Dendritic cell treated with granulocyte-macrophage colony-stimulating factor and Interleukin-4, amounts not matched to agents 40 ng/mL and 50 ng/mL, for 4 days (primary cell): ENCODE results near the gene PPP2R5D.

Experiments
- H3K27ac Mint-ChIP-seq: one replicate; pipeline ENCODE4 v1.8.0; 2022; ENCODE audit warnings: mild to moderate bottlenecking, mixed read lengths
- H3K27me3 Mint-ChIP-seq: one replicate; pipeline ENCODE4 v1.8.0; 2022; ENCODE audit warnings: mild to moderate bottlenecking, mixed read lengths
- H3K36me3 Mint-ChIP-seq: one replicate; pipeline ENCODE4 v1.8.0; 2022; ENCODE audit warnings: low read depth, mixed read lengths
- H3K4me1 Mint-ChIP-seq: one replicate; pipeline ENCODE4 v1.8.0; 2022; ENCODE audit warnings: low read depth, mixed read lengths
- H3K4me3 Mint-ChIP-seq: one replicate; pipeline ENCODE4 v1.8.0; 2022; ENCODE audit warnings: mild to moderate bottlenecking, moderate library complexity, mixed read lengths
- H3K9me3 Mint-ChIP-seq: one replicate; pipeline ENCODE4 v1.8.0; 2022; ENCODE audit warnings: mixed read lengths
- intact Hi-C: fragments of 100-400 bp; cut with micrococcal nuclease; formaldehyde crosslinking; loops from one replicate; pipeline ENCODE4 v1.15.0; 2022

The PPP2R5D gene

DNA sequence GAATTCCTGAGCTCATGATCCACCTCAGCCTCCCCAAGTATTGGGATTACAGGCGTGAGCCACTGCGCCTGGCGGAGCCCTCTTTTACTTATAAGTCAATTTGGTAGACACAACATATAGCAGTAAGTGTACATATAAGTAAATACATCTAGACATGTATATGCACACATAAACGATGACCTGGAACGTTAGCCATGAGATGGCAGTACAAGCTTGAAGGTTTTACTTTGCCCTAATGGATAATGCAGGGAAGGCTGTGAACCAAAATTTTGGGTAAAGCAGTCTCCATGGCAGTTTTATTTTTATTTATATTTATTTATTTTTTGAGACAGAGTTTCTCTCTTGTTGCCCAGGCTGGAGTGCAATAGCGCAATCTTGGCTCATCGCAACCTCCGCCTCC is 26.2 kb upstream of the PPP2R5D start:
- peaks cover 15% of the 10 kb centered on the region for H3K4me1 Mint-ChIP-seq
- peaks cover 32% of the 10 kb centered on the region for H3K27me3 Mint-ChIP-seq
- no peaks in the 10 kb centered on the region for H3K9me3 Mint-ChIP-seq
- intact Hi-C loops, result no loop called here
- no peak overlapping the region for H3K27ac Mint-ChIP-seq
- no peak overlapping the region for H3K4me3 Mint-ChIP-seq
- peaks cover 16% of the 10 kb centered on the region for H3K36me3 Mint-ChIP-seq

DNA sequence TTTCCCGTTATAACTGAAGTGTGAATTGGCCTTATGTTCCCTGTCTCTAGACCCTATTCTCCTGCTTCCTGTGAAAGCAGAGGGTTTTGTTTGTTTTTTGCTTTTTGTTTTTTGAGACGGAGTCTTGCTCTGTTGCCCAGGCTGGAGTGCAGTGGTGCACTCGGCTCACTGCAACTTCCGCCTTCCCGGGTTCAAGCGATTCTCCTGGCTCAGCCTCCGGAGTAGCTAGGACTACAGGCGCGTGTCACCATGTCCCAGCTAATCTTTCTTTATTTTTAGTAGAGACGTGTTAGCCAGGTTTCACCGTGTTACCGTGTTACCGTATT is 24.5 kb upstream of the PPP2R5D start:
- peak overlapping the region; percentile 66 for H3K4me3 Mint-ChIP-seq
- peaks cover 15% of the 10 kb centered on the region for H3K4me1 Mint-ChIP-seq
- peaks cover 32% of the 10 kb centered on the region for H3K27me3 Mint-ChIP-seq
- intact Hi-C loops, result no loop called here
- H3K27ac Mint-ChIP-seq, result no peak overlapping the region
- H3K36me3 Mint-ChIP-seq, result peaks cover 34% of the 10 kb centered on the region
- H3K9me3 Mint-ChIP-seq, result no peaks in the 10 kb centered on the region

DNA sequence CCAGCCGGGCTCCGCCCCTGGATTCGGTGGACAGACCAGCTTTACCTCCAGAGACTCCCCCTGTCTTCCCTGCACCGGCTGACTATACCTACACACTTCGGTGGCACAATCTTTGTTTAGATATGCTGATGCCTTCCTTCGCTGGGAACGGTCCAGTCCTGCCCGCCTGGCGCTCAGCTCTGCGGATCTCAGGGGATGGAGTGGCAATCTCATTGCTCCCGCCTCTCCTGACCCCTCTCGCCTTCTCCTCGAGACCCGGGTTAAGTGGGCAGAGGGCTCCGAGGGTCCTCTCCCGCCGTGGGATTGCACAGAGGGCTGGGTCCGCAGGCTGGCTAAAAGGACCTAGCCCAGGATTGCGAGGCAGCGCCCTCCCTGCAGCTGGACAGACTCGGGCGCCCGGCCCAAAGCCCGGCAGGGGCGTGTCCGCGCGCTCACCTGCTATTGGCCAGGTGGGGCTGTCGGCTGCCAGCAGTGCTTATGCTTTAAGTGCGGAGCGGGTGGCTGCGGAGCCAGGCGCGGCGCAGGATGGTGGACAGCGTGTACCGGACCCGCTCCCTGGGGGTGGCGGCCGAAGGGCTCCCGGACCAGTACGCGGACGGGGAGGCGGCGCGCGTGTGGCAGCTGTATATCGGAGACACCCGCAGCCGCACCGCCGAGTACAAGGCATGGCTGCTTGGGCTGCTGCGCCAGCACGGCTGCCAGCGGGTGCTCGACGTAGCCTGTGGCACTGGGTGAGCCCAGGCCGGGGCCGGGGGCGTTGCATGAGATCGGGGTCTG is 23.9 kb upstream of the PPP2R5D start, which contains the start of gene GNMT:
TSS of gene GNMT (plus strand) at position 512 of the 777 bp plus-strand sequence. CDS start at position 526, 14 bp downstream.
- H3K36me3 Mint-ChIP-seq, result peaks cover 39% of the 10 kb centered on the region
- H3K27me3 Mint-ChIP-seq, result peaks cover 32% of the 10 kb centered on the region
- peak within 1 kb of the TSS; percentile 66 for H3K4me3 Mint-ChIP-seq
- intact Hi-C loops, result no loop called here
- no peak within 1 kb of the TSS for H3K27ac Mint-ChIP-seq
- H3K4me1 Mint-ChIP-seq, result peaks cover 15% of the 10 kb centered on the region
- no peaks in the 10 kb centered on the region for H3K9me3 Mint-ChIP-seq

DNA sequence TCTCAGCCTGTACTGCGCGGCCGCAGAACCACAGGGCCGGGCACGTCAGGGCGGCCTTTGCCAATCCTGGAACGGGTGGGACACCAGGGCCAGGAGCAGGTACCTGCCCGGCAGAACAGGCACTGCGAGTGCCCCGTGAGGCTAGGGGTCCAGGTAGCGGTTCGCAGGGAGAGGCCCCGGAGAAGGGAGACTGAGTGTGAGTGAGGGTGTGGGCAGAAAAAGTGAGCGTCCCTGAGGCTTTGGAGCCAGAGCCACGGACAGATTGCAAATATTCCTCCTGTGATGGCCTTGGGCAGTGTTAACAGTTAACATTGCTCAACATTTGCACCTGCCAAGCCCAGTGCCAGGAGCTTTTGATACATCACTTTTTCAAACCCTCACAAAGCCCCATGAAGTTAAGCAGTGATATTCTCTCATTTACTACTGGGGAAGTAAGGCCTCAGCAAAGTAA is 23.3 kb upstream of the PPP2R5D start:
- Mint-ChIP-seq H3K36me3 (peaks cover 45% of the 10 kb centered on the region), H3K9me3 (no peaks in the 10 kb centered on the region), H3K27ac (no peak overlapping the region), H3K4me1 (peaks cover 15% of the 10 kb centered on the region), H3K4me3 (peak overlapping the region; percentile 66), H3K27me3 (peaks cover 32% of the 10 kb centered on the region)
- intact Hi-C loops, result no loop called here

DNA sequence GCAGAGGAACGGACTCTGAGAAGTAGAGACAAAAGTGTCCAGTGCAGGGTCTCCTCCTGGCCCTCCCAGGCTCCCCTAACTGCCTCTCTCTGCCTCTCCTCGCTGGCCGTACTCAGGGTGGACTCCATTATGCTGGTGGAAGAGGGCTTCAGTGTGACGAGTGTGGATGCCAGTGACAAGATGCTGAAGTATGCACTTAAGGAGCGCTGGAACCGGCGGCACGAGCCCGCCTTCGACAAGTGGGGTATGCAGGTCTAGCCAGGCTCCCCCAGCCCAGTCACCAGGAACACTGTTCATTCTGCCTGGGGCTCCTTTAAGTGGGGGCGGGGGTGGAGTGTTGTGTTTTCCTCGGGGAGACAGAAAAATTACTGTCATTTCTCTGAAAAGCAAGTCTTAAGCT is 22.3 kb upstream of the PPP2R5D start:
- Mint-ChIP-seq H3K27ac (no peak overlapping the region), H3K4me1 (peaks cover 21% of the 10 kb centered on the region), H3K27me3 (peaks cover 32% of the 10 kb centered on the region), H3K36me3 (peaks cover 51% of the 10 kb centered on the region), H3K9me3 (no peaks in the 10 kb centered on the region), H3K4me3 (no peak overlapping the region)
- intact Hi-C loops, result no loop called here

DNA sequence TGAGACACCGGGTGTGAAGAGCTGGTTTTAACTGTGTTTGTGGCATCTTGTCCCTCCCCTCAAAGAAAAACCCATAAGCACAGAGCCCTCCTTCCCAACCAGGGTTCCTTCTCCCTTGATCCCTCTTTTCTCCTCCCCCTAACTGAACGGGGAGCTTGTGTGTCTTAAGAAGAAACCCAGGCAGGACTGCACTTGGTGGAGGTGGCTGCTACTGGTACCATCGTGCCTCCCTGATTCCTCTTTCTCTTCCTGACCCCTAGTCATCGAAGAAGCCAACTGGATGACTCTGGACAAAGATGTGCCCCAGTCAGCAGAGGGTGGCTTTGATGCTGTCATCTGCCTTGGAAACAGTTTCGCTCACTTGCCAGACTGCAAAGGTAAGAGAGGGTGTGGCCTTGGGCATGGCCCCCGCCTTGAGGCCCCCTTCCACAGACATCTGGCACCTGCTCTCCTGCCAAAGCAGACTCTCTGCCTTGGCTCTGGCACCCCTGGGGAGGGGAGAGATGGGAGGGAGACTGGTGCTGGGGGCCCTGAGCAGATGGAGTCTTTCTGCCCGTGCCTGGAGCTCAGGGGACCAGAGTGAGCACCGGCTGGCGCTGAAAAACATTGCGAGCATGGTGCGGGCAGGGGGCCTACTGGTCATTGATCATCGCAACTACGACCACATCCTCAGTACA is 21.7 kb upstream of the PPP2R5D start:
- no peaks in the 10 kb centered on the region for H3K9me3 Mint-ChIP-seq
- H3K36me3 Mint-ChIP-seq, result peaks cover 57% of the 10 kb centered on the region
- peaks cover 32% of the 10 kb centered on the region for H3K27me3 Mint-ChIP-seq
- H3K4me3 Mint-ChIP-seq, result no peak overlapping the region
- no peak overlapping the region for H3K27ac Mint-ChIP-seq
- H3K4me1 Mint-ChIP-seq, result peaks cover 27% of the 10 kb centered on the region
- intact Hi-C loops, result no loop called here

DNA sequence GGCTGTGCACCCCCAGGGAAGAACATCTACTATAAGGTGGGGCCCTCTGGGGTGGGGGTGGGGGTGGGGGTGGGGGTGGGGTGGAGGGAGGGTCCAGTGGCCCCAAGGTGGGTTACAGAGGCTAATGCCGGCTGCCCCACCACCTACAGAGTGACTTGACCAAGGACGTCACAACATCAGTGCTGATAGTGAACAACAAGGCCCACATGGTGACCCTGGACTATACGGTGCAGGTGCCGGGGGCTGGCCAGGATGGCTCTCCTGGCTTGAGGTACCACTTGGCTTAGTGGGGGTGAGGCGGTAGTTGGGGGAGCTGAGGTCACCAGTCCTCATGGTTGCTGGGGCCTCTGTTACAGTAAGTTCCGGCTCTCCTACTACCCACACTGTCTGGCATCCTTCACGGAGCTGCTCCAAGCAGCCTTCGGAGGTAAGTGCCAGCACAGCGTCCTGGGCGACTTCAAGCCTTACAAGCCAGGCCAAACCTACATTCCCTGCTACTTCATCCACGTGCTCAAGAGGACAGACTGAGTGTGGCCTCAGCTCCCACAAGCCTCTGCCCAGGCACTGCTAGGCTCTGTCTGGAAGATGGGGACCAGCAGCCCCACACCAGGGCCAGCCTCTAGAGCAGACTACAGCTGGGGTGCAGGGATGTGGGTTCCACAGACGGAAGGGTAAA is 21.1 kb upstream of the PPP2R5D start:
- no peaks in the 10 kb centered on the region for H3K9me3 Mint-ChIP-seq
- H3K27ac Mint-ChIP-seq, result no peak overlapping the region
- peaks cover 27% of the 10 kb centered on the region for H3K4me1 Mint-ChIP-seq
- H3K4me3 Mint-ChIP-seq, result no peak overlapping the region
- peaks cover 63% of the 10 kb centered on the region for H3K36me3 Mint-ChIP-seq
- intact Hi-C loops, result no loop called here
- peaks cover 32% of the 10 kb centered on the region for H3K27me3 Mint-ChIP-seq

DNA sequence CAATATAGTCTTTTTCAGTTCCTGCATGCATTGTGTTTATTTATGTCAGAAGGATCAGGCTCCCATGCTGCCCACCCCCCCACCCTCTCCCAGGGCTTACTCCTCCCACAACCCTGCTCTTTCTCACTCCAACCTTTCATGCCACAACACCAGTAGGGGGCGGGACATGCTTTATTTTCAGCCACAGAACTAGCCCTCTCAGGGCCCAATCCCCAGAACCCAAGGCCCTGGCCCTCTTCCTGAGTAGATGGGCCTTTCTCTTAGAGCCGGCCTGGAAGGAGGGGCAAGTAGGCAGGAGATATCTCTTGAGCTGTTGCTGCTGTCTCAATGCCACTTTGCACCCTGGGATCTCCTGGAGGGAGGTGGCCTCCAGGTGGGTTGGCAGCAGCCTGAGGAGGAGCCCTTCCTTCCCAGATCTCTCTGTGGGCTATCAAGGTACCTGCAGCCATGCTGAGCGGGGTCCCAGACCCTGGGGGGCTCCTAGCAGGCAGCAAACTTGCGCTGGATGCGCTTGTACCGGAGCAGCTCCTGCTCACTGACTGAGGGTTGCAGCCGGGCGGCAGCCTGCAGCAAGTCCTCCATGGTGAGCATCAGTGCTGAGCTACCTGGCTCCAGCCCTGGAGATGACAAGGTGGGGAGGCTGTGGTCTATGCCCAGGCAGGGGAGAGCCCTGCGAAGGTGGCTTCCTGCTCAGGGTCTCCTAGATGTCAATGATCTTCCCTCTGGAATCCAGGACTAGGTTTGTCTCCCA is 20.3 kb upstream of the PPP2R5D start:
- H3K4me1 Mint-ChIP-seq, result peaks cover 33% of the 10 kb centered on the region

DNA sequence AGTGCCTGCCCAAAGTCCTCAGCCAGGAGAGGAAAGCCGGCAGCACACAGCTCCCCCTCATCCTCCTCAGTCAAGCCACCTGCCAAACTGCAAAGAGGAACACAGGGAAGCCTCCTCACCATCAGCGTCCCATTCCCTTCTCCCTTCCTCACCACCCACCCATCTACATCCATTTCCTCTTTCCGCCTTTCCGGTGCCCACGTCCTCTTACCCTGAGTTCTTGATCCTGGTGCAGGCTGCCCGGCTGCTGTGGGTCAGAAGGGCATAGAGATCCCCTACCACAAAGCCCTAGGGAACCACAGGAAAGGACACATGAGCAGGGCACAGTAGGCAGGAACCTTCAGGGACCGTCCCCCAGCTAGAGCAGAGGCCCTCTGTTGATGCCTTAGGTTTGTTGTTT is 17.8 kb upstream of the PPP2R5D start:
- Mint-ChIP-seq H3K27me3 (peaks cover 10% of the 10 kb centered on the region), H3K4me1 (peaks cover 29% of the 10 kb centered on the region), H3K9me3 (no peaks in the 10 kb centered on the region), H3K4me3 (no peak overlapping the region), H3K27ac (no peak overlapping the region), H3K36me3 (peaks cover 81% of the 10 kb centered on the region)
- intact Hi-C loops, result no loop called here

More for the DNA sequence above, 20.3 kb upstream of the PPP2R5D start:
- Mint-ChIP-seq H3K27me3 (peaks cover 32% of the 10 kb centered on the region), H3K36me3 (peaks cover 71% of the 10 kb centered on the region), H3K27ac (no peak overlapping the region), H3K4me3 (no peak overlapping the region), H3K9me3 (no peaks in the 10 kb centered on the region)
- intact Hi-C loops, result no loop called here

DNA sequence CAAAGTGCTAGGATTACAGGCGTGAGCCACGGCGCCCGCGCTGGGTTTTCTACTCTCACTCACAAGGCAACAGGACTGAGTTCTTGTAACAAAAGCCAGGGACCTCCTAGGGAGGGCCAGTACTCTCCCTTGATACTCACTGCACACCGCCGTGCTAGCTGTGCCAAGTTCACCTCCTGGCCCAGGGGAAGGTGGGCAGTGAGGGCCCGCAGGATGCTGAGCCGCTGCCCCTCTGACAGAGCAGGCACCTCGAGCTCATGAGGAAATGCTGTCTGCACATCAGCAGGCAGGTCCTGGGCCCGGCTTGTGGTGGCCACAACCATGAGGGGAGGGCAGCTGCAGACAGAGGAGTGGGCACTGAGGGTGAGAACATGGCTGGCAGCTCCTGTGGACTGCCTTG is 17.1 kb upstream of the PPP2R5D start:
- H3K4me3 Mint-ChIP-seq, result no peak overlapping the region
- peaks cover 75% of the 10 kb centered on the region for H3K36me3 Mint-ChIP-seq
- no peaks in the 10 kb centered on the region for H3K9me3 Mint-ChIP-seq
- peaks cover 3% of the 10 kb centered on the region for H3K27me3 Mint-ChIP-seq
- peaks cover 36% of the 10 kb centered on the region for H3K4me1 Mint-ChIP-seq
- intact Hi-C loops, result no loop called here
- H3K27ac Mint-ChIP-seq, result no peak overlapping the region

DNA sequence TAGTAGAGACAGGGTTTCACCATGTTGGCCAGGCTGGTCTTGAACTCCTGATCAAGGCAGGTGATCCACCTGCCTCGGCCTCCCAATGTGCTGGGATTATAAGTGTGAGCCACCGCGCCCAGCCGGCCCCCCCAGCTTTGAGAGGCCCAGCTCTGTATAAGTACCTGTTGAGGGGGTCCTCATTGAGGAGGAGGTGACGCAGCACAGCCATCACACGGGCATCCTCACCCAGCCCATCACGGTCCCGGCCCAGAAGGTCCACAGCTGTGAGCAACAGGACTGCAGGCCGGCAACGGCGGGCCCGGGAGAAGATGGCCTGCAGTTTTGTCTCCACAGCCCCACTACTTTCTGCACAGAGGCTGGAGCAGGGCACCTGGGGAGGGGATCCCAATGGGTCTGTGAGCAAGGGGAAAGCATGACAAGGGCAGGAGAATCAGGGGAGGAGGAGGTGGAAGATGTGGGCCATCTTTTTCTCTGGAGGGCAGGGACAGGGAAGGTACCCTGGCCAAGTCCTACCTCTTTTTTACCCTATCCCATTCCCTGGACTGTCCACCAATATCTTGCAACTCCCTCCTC is 16.2 kb upstream of the PPP2R5D start:
- no peaks in the 10 kb centered on the region for H3K9me3 Mint-ChIP-seq
- no peaks in the 10 kb centered on the region for H3K27me3 Mint-ChIP-seq
- H3K27ac Mint-ChIP-seq, result no peak overlapping the region
- H3K4me3 Mint-ChIP-seq, result no peak overlapping the region
- H3K36me3 Mint-ChIP-seq, result peaks cover 65% of the 10 kb centered on the region
- peaks cover 37% of the 10 kb centered on the region for H3K4me1 Mint-ChIP-seq
- intact Hi-C loops, result no loop called here

DNA sequence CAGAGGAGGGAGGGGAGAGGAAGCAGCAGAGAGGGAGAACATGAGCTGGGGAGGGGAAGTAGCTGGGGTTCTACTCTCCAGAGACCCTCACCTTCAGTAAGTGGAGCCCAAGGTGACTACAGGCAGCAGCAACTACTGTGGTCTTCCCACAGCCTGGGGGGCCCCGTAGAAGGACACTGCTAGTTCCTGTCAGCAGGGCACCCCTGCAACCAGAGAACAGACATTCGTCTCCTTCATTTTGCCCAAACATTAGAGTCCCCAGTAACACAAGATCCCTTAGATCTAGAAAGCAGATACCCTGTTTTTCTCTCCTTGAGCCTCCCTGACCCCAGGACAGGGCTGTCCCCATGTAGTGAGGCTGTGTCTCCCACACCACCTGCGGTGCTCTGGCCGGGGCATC is 15.6 kb upstream of the PPP2R5D start:
- peaks cover 37% of the 10 kb centered on the region for H3K4me1 Mint-ChIP-seq
- no peaks in the 10 kb centered on the region for H3K27me3 Mint-ChIP-seq
- intact Hi-C loops, result no loop called here
- peaks cover 62% of the 10 kb centered on the region for H3K36me3 Mint-ChIP-seq
- H3K27ac Mint-ChIP-seq, result no peak overlapping the region
- H3K9me3 Mint-ChIP-seq, result no peaks in the 10 kb centered on the region
- no peak overlapping the region for H3K4me3 Mint-ChIP-seq

DNA sequence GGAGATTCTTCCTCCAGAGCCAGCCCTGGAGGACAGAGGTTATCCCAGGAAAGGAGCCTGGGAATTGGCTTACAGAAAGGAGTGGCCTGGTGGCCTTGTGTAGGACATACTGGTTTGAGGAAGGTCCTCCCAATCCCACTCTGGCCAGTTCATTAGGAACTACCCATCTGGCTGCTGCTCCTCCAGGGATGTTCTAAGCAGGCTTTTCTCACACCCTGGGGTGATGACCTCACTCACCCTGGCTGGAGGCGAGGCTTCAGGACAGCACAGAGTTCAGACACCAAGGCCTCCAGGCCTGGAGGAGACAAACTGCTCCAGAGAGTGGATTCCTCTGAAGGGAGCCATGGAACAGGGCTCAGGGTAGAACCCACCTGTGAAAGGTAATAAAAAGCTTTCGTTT is 14.9 kb upstream of the PPP2R5D start:
- no peak overlapping the region for H3K27ac Mint-ChIP-seq
- intact Hi-C loops, result no loop called here
- H3K4me3 Mint-ChIP-seq, result no peak overlapping the region
- H3K9me3 Mint-ChIP-seq, result no peaks in the 10 kb centered on the region
- no peaks in the 10 kb centered on the region for H3K27me3 Mint-ChIP-seq
- peaks cover 59% of the 10 kb centered on the region for H3K36me3 Mint-ChIP-seq
- H3K4me1 Mint-ChIP-seq, result peaks cover 37% of the 10 kb centered on the region
